Keratinocyte (primary cell): ENCODE results near the gene RAB1B. TPM values are rescaled to one million over a fixed set of nuclear protein-coding genes. Genes with fewer than 3 reads are reported as not detected.

Source experiments
- DNase-seq: peaks from one replicate; pipeline ENCODE4 v3.0.0-alpha.2; 2011; ENCODE audit warnings: low read depth, missing footprints, low spot score
- FAIRE-seq: peaks from 2 replicates; lab custom pipeline; 2011; peaks lifted over from hg19 to GRCh38; lab: Jason Lieb, UNC
- H2AFZ ChIP-seq: 2 replicates; pipeline ENCODE4 v1.6.0; 2012; ENCODE audit warnings: low read length, control low read depth, inconsistent platforms; ENCODE audit not compliant: control insufficient read depth
- H3K27ac ChIP-seq: 2 replicates; pipeline ENCODE4 v1.5.1; 2011; ENCODE audit warnings: low read length; ENCODE audit not compliant: control insufficient read depth, insufficient read depth
- H3K27me3 ChIP-seq: 3 replicates; pipeline ENCODE4 v1.6.0; 2011; ENCODE audit warnings: low read length; ENCODE audit not compliant: control insufficient read depth, insufficient read depth; ENCODE audit errors: extremely low read depth
- H3K36me3 ChIP-seq, 2 experiments: 2 replicates in 1 of 2; 3 replicates in 1 of 2; pipeline ENCODE4 v1.5.1; 2011; ENCODE audit warnings: low read length in 2 of 2, mild to moderate bottlenecking in 1 of 2; ENCODE audit not compliant: control insufficient read depth in 2 of 2, insufficient read depth in 2 of 2; ENCODE audit errors: extremely low read depth in 1 of 2
- H3K4me1 ChIP-seq: 3 replicates; pipeline ENCODE4 v1.5.1; 2011; ENCODE audit warnings: low read length; ENCODE audit not compliant: control insufficient read depth, insufficient read depth; ENCODE audit errors: extremely low read depth
- H3K4me2 ChIP-seq: 3 replicates; pipeline ENCODE4 v1.6.0; 2011; ENCODE audit warnings: low read depth, low read length; ENCODE audit not compliant: control insufficient read depth, insufficient read depth; ENCODE audit errors: extremely low read depth
- H3K4me3 ChIP-seq, 3 experiments: fragments of 200-600 bp in 1 of 3; sonication (generic) in 1 of 3; 2 replicates in 2 of 3; 3 replicates in 1 of 3; pipeline ENCODE4 v1.5.1; 2011 to 2016; ENCODE audit warnings: low read length in 3 of 3, mild to moderate bottlenecking in 3 of 3, control low read depth in 2 of 3, inconsistent platforms in 1 of 3, low read depth in 1 of 3, mixed read lengths in 1 of 3, mixed run types in 1 of 3, moderate library complexity in 1 of 3; ENCODE audit not compliant: control insufficient read depth in 2 of 3, insufficient read depth in 2 of 3; ENCODE audit errors: extremely low read depth in 1 of 3
- H3K79me2 ChIP-seq: 2 replicates; pipeline ENCODE4 v1.6.0; 2012; ENCODE audit warnings: low read length; ENCODE audit not compliant: control insufficient read depth, insufficient read depth
- H3K9ac ChIP-seq: 3 replicates; pipeline ENCODE4 v1.6.0; 2011; ENCODE audit warnings: low read length; ENCODE audit not compliant: control insufficient read depth, insufficient read depth; ENCODE audit errors: extremely low read depth
- H3K9me1 ChIP-seq: 3 replicates; pipeline ENCODE4 v1.6.0; 2011; ENCODE audit warnings: low read length; ENCODE audit not compliant: control insufficient read depth, insufficient read depth; ENCODE audit errors: extremely low read depth
- H3K9me3 ChIP-seq: 2 replicates; pipeline ENCODE4 v1.5.1; 2012; ENCODE audit warnings: low read depth, low read length; ENCODE audit not compliant: control insufficient read depth
- H4K20me1 ChIP-seq: 3 replicates; pipeline ENCODE4 v1.6.0; 2011; ENCODE audit warnings: low read length; ENCODE audit not compliant: control insufficient read depth, insufficient read depth; ENCODE audit errors: extremely low read depth
- EZH2 ChIP-seq: IDR thresholded peaks from one replicate; pipeline ENCODE4 v1.6.1; 2012; ENCODE audit warnings: inconsistent platforms, mild to moderate bottlenecking, low read length, moderate library complexity
- dilution Hi-C: fragments of 300-500 bp; cut with MboI; formaldehyde crosslinking; loops from one replicate; pipeline ENCODE4 v1.7.0; 2020; ENCODE audit warnings: low sequenced_read_pairs; ENCODE audit not compliant: extremely low pct_ligation_motif_present
- polyA plus RNA-seq, 5 experiments: library from polyadenylated mRNA; depleted of rRNA in 3 of 5; stranded (reverse) in 3 of 5; stranded (forward) in 1 of 5; unstranded in 1 of 5; fragments of >200 nt; gene quantifications; 1 replicate in 1 of 5; 2 replicates in 3 of 5; 3 replicates in 1 of 5; pipeline versions ENCODE4 v1.2.1 to v1.2.3, GENCODE V29; 2011 to 2012; ENCODE audit warnings: missing spikeins in 2 of 5, low read depth in 1 of 5, low replicate concordance in 1 of 5
- TF ChIP-seq, protein P1 (sequence below), 3 experiments: IDR thresholded peaks in 1 of 3; conservative IDR thresholded peaks in 1 of 3; optimal IDR thresholded peaks in 1 of 3; 2 replicates in 2 of 3; 3 replicates in 1 of 3; pipeline versions ENCODE3 to v1.5.1; 2011; ENCODE audit warnings: low read length in 3 of 3, mild to moderate bottlenecking in 3 of 3, moderate library complexity in 2 of 3, control low read depth in 1 of 3, inconsistent platforms in 1 of 3; ENCODE audit not compliant: insufficient read depth in 2 of 3; ENCODE audit errors: extremely low read depth in 1 of 3

The RAB1B gene
- polyA plus RNA-seq, 1 donor (not counting 4 experiments of a cell fraction or from before 2014, with no cell fraction given): 133 TPM

- dilution Hi-C loops: no loop called here
Measured at GRCh38 chr11:66279092-66279734, 10.8 kb downstream of the RAB1B start.

GRCh38 chr11:66280428-66280827 is 12.0 kb downstream of the RAB1B start:
- TF ChIP-seq, protein P1, sequence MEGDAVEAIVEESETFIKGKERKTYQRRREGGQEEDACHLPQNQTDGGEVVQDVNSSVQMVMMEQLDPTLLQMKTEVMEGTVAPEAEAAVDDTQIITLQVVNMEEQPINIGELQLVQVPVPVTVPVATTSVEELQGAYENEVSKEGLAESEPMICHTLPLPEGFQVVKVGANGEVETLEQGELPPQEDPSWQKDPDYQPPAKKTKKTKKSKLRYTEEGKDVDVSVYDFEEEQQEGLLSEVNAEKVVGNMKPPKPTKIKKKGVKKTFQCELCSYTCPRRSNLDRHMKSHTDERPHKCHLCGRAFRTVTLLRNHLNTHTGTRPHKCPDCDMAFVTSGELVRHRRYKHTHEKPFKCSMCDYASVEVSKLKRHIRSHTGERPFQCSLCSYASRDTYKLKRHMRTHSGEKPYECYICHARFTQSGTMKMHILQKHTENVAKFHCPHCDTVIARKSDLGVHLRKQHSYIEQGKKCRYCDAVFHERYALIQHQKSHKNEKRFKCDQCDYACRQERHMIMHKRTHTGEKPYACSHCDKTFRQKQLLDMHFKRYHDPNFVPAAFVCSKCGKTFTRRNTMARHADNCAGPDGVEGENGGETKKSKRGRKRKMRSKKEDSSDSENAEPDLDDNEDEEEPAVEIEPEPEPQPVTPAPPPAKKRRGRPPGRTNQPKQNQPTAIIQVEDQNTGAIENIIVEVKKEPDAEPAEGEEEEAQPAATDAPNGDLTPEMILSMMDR (optimal IDR thresholded peaks at IDR 0.05 in 1 of 3, IDR thresholded peaks at IDR 0.05 in 1 of 3, conservative IDR thresholded peaks at IDR 0.05 in 1 of 3; ENCODE audit: extremely low read depth in 1 of 3, insufficient read depth in 2 of 3, low read length in 3 of 3): no peak
- TF ChIP-seq EZH2: no peak
- Histone ChIP-seq H3K36me3 (peaks cover 4 to 14% of the 10 kb centered on the region in 2 experiments), H3K4me2 (no peak overlapping the region), H3K4me3 (no peak overlapping the region), H3K9ac (no peak overlapping the region), H3K9me1 (no peaks in the 10 kb centered on the region), H3K4me1 (no peaks in the 10 kb centered on the region), H3K9me3 (no peaks in the 10 kb centered on the region), H2AFZ (no peak overlapping the region), H3K27me3 (no peaks in the 10 kb centered on the region), H3K27ac (no peak overlapping the region), H3K79me2 (peaks cover 2% of the 10 kb centered on the region), H4K20me1 (peaks cover 10% of the 10 kb centered on the region)
- dilution Hi-C loops: no loop called here
- DNase-seq (no peak), FAIRE-seq (no peak)

More at GRCh38 chr11:66279092-66279734, 10.8 kb downstream of the RAB1B start:
- H3K36me3 ChIP-seq: peaks cover 8 to 16% of the 10 kb centered on the region in 2 experiments
- no peak overlapping the region for H3K4me3 ChIP-seq
- TF ChIP-seq EZH2: no peak
- TF ChIP-seq, protein P1 (optimal IDR thresholded peaks at IDR 0.05 in 1 of 3, IDR thresholded peaks at IDR 0.05 in 1 of 3, conservative IDR thresholded peaks at IDR 0.05 in 1 of 3; ENCODE audit: extremely low read depth in 1 of 3, insufficient read depth in 2 of 3, low read length in 3 of 3): no peak
- no peaks in the 10 kb centered on the region for H3K79me2 ChIP-seq
- no peaks in the 10 kb centered on the region for H3K9me1 ChIP-seq
- H3K27me3 ChIP-seq: no peaks in the 10 kb centered on the region
- no peak overlapping the region for H3K9ac ChIP-seq
- FAIRE-seq (no peak), DNase-seq (no peak)
- peaks cover 10% of the 10 kb centered on the region for H4K20me1 ChIP-seq
- no peaks in the 10 kb centered on the region for H3K4me1 ChIP-seq
- no peak overlapping the region for H3K4me2 ChIP-seq
- H3K27ac ChIP-seq: no peak overlapping the region
- no peaks in the 10 kb centered on the region for H3K9me3 ChIP-seq
- H2AFZ ChIP-seq: no peak overlapping the region
